ENCODE results near the gene LCOR. TPM values are rescaled to one million over a fixed set of nuclear protein-coding genes. Genes with fewer than 3 reads are reported as not detected.
"Not testable (repeated sequence)": the region's sequence is repeated elsewhere in the genome, so short reads cannot be mapped to it uniquely, and the experiment has no call there.

Gene LCOR
- total RNA-seq, 2 experiments from 2014 or later: 18.1 to 22.9 TPM

DNA sequence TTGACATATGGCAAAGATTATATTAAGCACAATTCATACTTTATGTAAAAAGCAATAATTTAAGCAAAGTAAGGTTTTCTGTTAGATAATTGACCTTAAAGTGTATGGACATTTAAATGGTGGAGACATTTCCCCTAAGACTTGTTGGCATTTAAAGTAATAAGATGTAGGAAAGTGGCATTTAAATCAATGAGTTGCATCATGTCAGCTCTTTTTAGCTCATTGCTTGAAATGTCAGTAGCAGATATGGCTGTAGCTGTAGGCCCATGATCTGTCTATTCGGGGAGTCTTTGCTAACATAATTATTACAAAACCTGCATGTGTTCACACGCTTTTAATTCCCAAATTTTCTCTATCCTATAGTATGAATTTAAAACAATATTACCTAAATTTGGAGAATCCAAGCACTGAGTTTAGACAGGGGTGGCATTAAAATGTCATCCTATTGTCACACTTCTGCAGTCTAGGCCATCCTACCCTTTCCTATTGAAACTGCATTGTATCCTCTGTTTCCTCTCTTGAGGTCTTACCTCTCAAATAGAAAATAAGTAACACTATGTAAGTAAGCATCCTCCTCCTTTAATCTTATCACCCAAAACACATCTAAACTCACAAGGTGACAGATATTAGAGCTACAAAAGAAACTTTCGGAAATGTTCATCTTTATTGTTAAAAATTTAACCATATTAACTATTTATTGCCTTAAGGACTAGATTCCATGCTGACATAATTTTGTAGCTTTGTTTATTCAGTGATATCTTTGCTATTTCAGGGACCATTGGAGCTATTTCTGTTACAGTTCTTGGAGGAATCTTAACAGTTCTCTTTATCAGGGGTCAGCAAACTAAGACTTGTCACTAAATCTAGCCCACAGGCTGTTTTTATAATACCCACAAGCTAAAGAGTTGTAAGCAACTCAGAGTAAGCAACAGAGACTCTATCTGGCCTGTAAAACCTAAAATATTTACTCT is 91.2 kb downstream of the LCOR start:
- Mint-ChIP-seq H3K4me3 (no peak overlapping the region), H3K27me3 (ENCODE audit: low read depth) (no peaks in the 10 kb centered on the region), H3K27ac (no peak overlapping the region), H3K4me1 (ENCODE audit: low read depth) (peaks cover 11% of the 10 kb centered on the region), H3K36me3 (ENCODE audit: low read depth) (peaks cover 25% of the 10 kb centered on the region), H3K9me3 (peaks cover 2% of the 10 kb centered on the region)
- CTCF ChIA-PET: interaction anchor here (1.2 kb wide), 1 partner anchor 102 kb away, joined by 4 read pairs; no protein-coding TSS in a partner anchor
- intact Hi-C loops (cut with micrococcal nuclease): no loop called here
- no peak for DNase-seq

DNA sequence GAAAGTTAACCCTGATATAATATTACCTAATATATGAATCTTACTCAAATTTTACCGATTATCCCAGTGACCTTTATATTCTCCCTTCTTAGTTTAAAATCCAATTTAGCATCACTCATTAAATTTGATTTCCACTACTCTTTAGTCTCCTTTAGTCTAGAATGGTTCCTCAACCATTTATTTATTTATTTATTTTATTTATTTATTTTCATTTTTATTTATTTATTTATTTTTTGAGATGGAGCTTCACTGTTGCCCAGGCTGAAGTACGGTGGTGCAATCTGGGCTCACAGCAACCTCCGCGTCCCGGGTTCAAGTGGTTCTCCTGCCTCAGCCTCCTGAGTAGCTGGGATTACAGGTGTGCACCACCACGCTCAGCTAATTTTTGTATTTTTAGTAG is 92.8 kb downstream of the LCOR start:
- Mint-ChIP-seq H3K36me3 (ENCODE audit: low read depth) (peaks cover 25% of the 10 kb centered on the region), H3K4me3 (no peak overlapping the region), H3K27me3 (ENCODE audit: low read depth) (no peaks in the 10 kb centered on the region), H3K4me1 (ENCODE audit: low read depth) (peaks cover 8% of the 10 kb centered on the region), H3K27ac (no peak overlapping the region), H3K9me3 (peaks cover 2% of the 10 kb centered on the region)
- CTCF ChIA-PET: interaction anchor here (0.7 to 1.1 kb wide), 2 partner anchors 14 to 55 kb away, joined by 3 read pairs; no protein-coding TSS in a partner anchor
- intact Hi-C loops (cut with micrococcal nuclease): no loop called here
- DNase-seq: no peak

DNA sequence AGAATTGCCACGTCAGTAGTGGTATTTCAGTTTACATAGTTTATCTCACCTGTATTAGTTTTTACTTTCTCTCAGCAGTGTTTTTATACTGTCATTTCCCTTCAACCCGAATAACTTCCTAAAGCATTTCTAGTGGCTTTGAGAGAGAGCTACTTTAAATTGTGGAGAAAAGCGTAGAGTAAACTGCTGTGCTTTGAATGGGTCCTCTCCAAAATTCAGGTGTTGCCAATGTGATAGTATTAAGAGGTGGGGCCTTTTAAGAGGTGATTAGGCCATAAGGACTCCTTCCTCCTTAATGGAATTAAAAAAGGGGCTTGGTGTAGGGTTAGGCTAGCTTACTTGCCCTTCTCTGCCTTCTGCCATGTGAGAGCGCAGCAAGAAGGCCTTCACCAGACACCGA is 98.4 kb downstream of the LCOR start:
- Mint-ChIP-seq H3K4me3 (no peak overlapping the region), H3K36me3 (ENCODE audit: low read depth) (peaks cover 20% of the 10 kb centered on the region), H3K27ac (no peak overlapping the region), H3K9me3 (peaks cover 2% of the 10 kb centered on the region), H3K27me3 (ENCODE audit: low read depth) (no peaks in the 10 kb centered on the region), H3K4me1 (ENCODE audit: low read depth) (peaks cover 3% of the 10 kb centered on the region)
- CTCF ChIA-PET: interaction anchor here (0.7 to 1.8 kb wide), 4 partner anchors 19 to 584 kb away, joined by 3 to 5 read pairs (median 4); no protein-coding TSS in a partner anchor
- intact Hi-C loops (cut with micrococcal nuclease): no loop called here
- no peak for DNase-seq

DNA sequence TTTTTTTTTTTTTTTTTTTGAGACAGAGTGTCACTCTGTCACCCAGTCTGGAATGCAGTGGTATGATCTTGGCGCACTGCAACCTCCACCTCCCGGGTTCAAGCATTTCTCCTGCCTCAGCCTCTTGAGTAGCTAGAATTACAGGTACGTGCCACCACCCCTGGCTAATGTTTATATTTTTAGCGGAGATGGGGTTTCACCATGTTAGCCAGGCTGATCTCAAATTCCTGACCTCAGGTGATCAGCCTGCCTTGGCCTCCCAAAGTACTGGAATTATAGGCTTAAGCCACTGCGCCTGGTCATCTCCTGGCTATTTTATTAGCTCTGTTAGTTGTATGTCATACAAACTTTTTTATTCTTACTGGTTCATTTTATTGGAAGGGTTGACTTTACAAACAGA is 103.0 kb downstream of the LCOR start:
- Mint-ChIP-seq H3K27ac (no peak overlapping the region), H3K27me3 (ENCODE audit: low read depth) (no peaks in the 10 kb centered on the region), H3K9me3 (no peaks in the 10 kb centered on the region), H3K4me3 (no peak overlapping the region), H3K36me3 (ENCODE audit: low read depth) (peaks cover 10% of the 10 kb centered on the region), H3K4me1 (ENCODE audit: low read depth) (no peaks in the 10 kb centered on the region)
- CTCF ChIA-PET: no interaction called here
- intact Hi-C loops (cut with micrococcal nuclease): no loop called here
- no peak for DNase-seq

DNA sequence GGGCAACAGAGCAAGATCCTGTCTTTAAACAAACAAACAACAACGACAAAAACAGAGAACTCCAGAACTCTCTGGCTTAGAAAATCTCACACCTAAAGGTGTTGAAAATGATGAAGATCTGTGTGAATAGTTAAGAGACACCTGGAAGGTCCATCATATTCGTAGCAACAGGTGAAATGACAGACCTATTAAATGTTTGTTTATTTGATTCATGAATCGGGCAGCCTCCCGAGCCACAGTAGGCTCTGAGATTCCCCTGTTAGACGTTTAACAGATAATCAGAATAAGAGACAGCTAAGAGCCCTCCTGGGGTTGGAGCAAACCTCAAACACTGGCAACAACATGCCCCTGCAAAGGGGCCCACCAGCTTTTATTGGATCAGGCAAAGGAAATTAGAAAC is 103.7 kb downstream of the LCOR start:
- H3K36me3 Mint-ChIP-seq (ENCODE audit: low read depth): peaks cover 10% of the 10 kb centered on the region
- intact Hi-C loops (cut with micrococcal nuclease): no loop called here
- CTCF ChIA-PET: no interaction called here
- no peaks in the 10 kb centered on the region for H3K27me3 Mint-ChIP-seq (ENCODE audit: low read depth)
- H3K4me3 Mint-ChIP-seq: no peak overlapping the region
- DNase-seq: no peak
- no peaks in the 10 kb centered on the region for H3K9me3 Mint-ChIP-seq
- H3K27ac Mint-ChIP-seq: no peak overlapping the region
- no peaks in the 10 kb centered on the region for H3K4me1 Mint-ChIP-seq (ENCODE audit: low read depth)

DNA sequence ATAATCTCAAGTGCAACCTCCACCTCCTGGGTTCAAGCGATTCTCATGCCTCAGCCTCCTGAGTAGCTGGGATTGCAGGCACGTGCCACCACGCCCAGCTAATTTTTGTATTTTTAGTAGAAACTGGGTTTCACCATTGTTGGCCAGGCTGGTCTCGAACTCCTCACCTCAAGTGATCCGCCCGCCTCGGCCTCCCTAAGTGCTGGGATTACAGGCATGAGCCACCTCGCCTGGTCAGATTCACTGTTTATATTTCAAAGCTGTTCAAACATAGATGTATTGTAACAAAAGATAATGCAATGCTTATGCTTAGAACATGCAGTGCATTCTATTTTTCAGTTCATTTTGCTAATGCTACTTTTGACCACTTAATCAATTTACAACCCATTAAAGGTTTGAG is 111.1 kb downstream of the LCOR start:
- H3K4me3 Mint-ChIP-seq; intact Hi-C loops (cut with micrococcal nuclease); H3K4me1 Mint-ChIP-seq (ENCODE audit: low read depth); H3K9me3 Mint-ChIP-seq; H3K27ac Mint-ChIP-seq; CTCF ChIA-PET; H3K36me3 Mint-ChIP-seq (ENCODE audit: low read depth); DNase-seq; H3K27me3 Mint-ChIP-seq (ENCODE audit: low read depth): not testable (repeated sequence)

DNA sequence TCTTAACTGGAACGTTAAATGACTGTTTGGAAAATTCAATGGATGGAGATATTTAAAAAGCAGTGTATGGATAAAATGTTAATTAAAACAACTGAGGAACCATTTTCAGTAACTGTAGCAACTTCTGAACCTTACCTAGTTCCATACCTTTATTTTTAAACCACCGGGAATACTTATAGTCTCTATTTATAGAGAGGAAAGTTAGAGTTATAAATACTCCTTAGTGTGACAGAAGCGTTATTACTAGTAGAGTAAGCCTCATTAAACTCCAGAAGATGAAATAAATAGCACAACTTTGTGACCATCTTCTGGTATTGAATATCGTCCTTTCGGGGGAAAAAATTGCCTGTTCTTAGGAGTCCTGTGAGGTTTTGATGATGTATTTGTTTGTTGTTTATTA is 114.9 kb downstream of the LCOR start:
- H3K36me3 Mint-ChIP-seq (ENCODE audit: low read depth): peaks cover 8% of the 10 kb centered on the region
- intact Hi-C loops (cut with micrococcal nuclease): no loop called here
- no peaks in the 10 kb centered on the region for H3K9me3 Mint-ChIP-seq
- H3K4me1 Mint-ChIP-seq (ENCODE audit: low read depth): peaks cover 16% of the 10 kb centered on the region
- H3K27ac Mint-ChIP-seq: no peak overlapping the region
- no peak for DNase-seq
- H3K4me3 Mint-ChIP-seq: no peak overlapping the region
- H3K27me3 Mint-ChIP-seq (ENCODE audit: low read depth): no peaks in the 10 kb centered on the region
- CTCF ChIA-PET: no interaction called here

DNA sequence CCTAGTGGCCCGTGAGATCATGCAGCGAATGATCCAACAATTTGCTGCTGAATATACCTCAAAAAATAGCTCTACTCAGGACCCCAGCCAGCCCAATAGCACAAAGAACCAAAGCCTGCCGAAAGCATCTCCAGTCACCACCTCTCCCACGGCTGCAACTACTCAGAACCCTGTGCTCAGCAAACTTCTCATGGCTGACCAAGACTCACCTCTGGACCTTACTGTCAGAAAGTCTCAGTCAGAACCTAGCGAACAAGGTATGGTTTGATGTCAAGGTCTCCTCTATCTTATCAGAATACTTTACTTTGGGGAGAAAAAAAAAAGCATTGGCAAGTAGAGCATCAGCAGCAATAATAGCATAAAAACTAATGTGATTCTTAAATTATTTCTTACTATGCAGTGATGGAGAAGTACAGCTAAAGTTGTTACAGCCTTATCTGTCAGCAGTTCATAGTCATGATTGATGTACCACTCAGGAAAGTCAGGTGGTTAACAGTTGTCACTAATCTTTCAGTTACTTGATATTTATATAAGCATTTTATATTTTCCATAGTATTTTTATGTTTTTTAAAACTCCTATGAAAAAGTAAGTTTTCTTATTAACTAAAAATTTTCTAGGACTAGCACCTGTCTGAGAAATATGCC is 117.1 kb downstream of the LCOR start:
- Mint-ChIP-seq H3K4me3 (no peak overlapping the region), H3K27ac (no peak overlapping the region), H3K9me3 (no peaks in the 10 kb centered on the region), H3K36me3 (ENCODE audit: low read depth) (peaks cover 13% of the 10 kb centered on the region), H3K4me1 (ENCODE audit: low read depth) (peaks cover 16% of the 10 kb centered on the region), H3K27me3 (ENCODE audit: low read depth) (no peaks in the 10 kb centered on the region)
- DNase-seq: no peak
- CTCF ChIA-PET: interaction anchor here (0.9 kb wide), 1 partner anchor 120 kb away, joined by 6 read pairs; no protein-coding TSS in a partner anchor
- intact Hi-C loops (cut with micrococcal nuclease): no loop called here

DNA sequence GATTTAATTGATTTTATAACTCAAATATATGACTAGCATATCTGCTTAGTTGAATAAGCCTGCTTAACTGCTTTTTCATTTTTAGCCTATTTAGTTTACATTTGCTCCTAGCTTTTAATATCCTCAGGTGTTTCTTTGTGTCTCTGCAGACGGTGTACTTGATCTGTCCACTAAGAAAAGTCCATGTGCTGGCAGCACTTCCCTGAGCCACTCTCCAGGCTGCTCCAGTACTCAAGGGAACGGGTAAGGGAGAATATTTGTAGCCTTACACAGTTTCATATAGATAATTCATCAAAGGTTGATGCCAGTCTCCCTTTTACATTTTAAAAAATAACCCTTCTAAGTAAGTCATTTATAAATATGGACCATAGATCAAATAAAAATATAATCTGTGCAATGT is 119.9 kb downstream of the LCOR start:
- CTCF ChIA-PET: no interaction called here
- Mint-ChIP-seq H3K4me3 (no peak overlapping the region), H3K4me1 (ENCODE audit: low read depth) (peaks cover 14% of the 10 kb centered on the region), H3K27me3 (ENCODE audit: low read depth) (no peaks in the 10 kb centered on the region), H3K27ac (no peak overlapping the region), H3K9me3 (no peaks in the 10 kb centered on the region), H3K36me3 (ENCODE audit: low read depth) (peaks cover 26% of the 10 kb centered on the region)
- DNase-seq: no peak
- intact Hi-C loops (cut with micrococcal nuclease): no loop called here

DNA sequence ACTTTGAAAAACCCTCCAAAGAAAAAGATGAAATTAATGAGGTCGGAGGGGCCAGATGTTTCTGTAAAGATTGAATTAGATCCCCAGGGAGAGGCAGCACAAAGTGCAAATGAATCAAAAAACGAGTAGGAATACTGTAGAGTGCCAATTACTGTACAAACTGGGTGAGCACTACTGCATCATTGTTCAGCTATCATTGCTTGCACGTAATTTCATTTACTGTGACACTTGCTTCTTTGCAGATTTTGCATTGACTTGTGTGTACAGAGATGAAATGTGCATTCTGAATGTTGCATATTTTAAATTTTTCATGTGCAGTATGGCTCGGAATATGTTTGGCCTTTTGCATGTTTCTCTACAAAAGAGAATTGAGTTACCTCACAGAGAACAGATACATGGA is 123.7 kb downstream of the LCOR start:
- H3K9me3 Mint-ChIP-seq: no peaks in the 10 kb centered on the region
- H3K4me3 Mint-ChIP-seq: no peak overlapping the region
- H3K27ac Mint-ChIP-seq: no peak overlapping the region
- H3K36me3 Mint-ChIP-seq (ENCODE audit: low read depth): peaks cover 26% of the 10 kb centered on the region
- no peak for DNase-seq
- no peaks in the 10 kb centered on the region for H3K27me3 Mint-ChIP-seq (ENCODE audit: low read depth)
- peaks cover 7% of the 10 kb centered on the region for H3K4me1 Mint-ChIP-seq (ENCODE audit: low read depth)
- intact Hi-C loops (cut with micrococcal nuclease): no loop called here
- CTCF ChIA-PET: no interaction called here

DNA sequence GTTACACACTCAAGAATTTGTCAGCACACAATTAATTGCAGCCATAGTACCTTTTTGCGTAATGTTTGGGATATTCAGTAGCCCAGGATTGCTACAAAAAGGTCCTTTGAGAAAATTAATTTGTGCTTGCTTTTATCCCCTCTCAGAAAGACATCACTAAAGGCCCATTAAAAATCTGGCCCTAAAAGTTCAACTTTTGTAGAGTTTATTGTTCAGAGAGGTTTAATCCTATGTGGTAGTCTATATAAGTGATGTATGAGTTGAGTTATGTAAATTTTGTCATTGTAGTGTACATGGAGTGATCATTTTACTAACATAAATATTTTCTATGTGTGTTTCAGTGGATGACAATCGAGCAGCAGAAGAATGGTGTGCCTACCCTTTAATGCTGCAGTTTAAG is 126.0 kb downstream of the LCOR start:
- H3K9me3 Mint-ChIP-seq: no peaks in the 10 kb centered on the region
- H3K4me1 Mint-ChIP-seq (ENCODE audit: low read depth): peaks cover 9% of the 10 kb centered on the region
- no peak for DNase-seq
- peaks cover 23% of the 10 kb centered on the region for H3K36me3 Mint-ChIP-seq (ENCODE audit: low read depth)
- H3K27me3 Mint-ChIP-seq (ENCODE audit: low read depth): no peaks in the 10 kb centered on the region
- CTCF ChIA-PET: interaction anchor here (0.9 kb wide), 1 partner anchor 67 kb away, joined by 3 read pairs; no protein-coding TSS in a partner anchor
- H3K4me3 Mint-ChIP-seq: no peak overlapping the region
- intact Hi-C loops (cut with micrococcal nuclease): no loop called here
- H3K27ac Mint-ChIP-seq: no peak overlapping the region

DNA sequence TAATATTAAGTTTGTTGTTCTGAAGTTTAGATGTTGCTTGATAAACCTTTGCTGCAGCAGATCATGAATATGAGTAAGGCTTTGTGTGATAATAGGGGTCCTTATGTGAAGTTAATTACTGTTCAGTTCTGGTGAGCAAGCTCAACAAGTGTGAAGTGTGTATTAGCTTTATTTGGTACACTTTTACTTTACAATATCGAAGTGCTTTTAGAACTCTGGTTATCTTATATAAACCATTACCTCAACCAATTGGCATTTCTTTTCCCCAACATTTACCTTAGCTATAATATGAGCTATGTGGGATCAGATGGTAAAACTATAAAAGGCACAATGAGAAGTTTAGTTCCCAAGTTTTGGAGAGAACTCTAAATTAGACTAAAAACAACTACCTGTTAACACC is 127.6 kb downstream of the LCOR start:
- intact Hi-C loops (cut with micrococcal nuclease): no loop called here
- Mint-ChIP-seq H3K36me3 (ENCODE audit: low read depth) (peaks cover 17% of the 10 kb centered on the region), H3K9me3 (no peaks in the 10 kb centered on the region), H3K27ac (no peak overlapping the region), H3K4me1 (ENCODE audit: low read depth) (peaks cover 9% of the 10 kb centered on the region), H3K27me3 (ENCODE audit: low read depth) (no peaks in the 10 kb centered on the region), H3K4me3 (no peak overlapping the region)
- CTCF ChIA-PET: interaction anchor here (0.9 to 1.5 kb wide), 3 partner anchors 15 to 48 kb away, joined by 3 to 5 read pairs (median 5); no protein-coding TSS in a partner anchor
- no peak for DNase-seq

Measured in activated naive CD4-positive, alpha-beta T cell treated with anti-CD3 and anti-CD28 coated beads for 36 hours (primary cell).